Pancreas (tissue), 10 donors: ENCODE measurements around the gene FBXO10. TPM values are rescaled to one million over a fixed set of nuclear protein-coding genes. Genes with fewer than 3 reads are reported as not detected.

ENCODE experiments used
- ATAC-seq, 4 donors: fragments of 200-7000 bp; cut with Tn5 transposase; one replicate each; pipeline versions ENCODE4 v1.8.0 to v1.9.1; 2020; ENCODE audit warnings: mild to moderate bottlenecking in 4 of 4, moderate library complexity in 4 of 4
- DNase-seq, 6 donors: peaks; one replicate each; pipeline ENCODE4 v3.0.0-alpha.2; 2020
- FAIRE-seq: peaks from 2 replicates; lab custom pipeline; 2012; peaks lifted over from hg19 to GRCh38; lab: Jason Lieb, UNC
- H3K27ac ChIP-seq, 4 donors: fragments of 200-600 bp; sonication (generic); 1 replicate in 3 of 4; 2 replicates in 1 of 4; pipeline versions ENCODE4 v1.5.0 to v1.8.0; 2020
- H3K27me3 ChIP-seq, 4 donors: fragments of 200-600 bp; one replicate each; pipeline ENCODE4 v1.8.0; 2021
- H3K36me3 ChIP-seq, 3 donors: fragments of 200-600 bp; sonication (generic) in 1 of 3; one replicate each; pipeline versions ENCODE4 v1.5.0 to v1.8.0; 2020 to 2021
- H3K4me1 ChIP-seq, 3 donors: fragments of 200-600 bp; one replicate each; pipeline ENCODE4 v1.8.0; 2021
- H3K4me3 ChIP-seq, 4 donors: fragments of 200-600 bp; sonication (generic) in 2 of 4; one replicate each; pipeline versions ENCODE4 v1.5.0 to v1.8.0; 2020 to 2021
- H3K9me3 ChIP-seq, 4 donors: fragments of 200-600 bp; one replicate each; pipeline ENCODE4 v1.8.0; 2021
- WGBS, 2 donors: extraction: QIAGEN DNeasy Blood & Tissue Kit; methylation state at CpG; one replicate each; pipeline ENCODE4 v1.1.7; 2013; 5-methylcytosine and 5-hydroxymethylcytosine counted together
- intact Hi-C, 3 donors: fragments of 100-400 bp; cut with DNase I; formaldehyde crosslinking; loops; one replicate each; pipeline versions ENCODE4 v1.11.1 to v1.14.2; 2022
- polyA plus RNA-seq, 2 donors: library from polyadenylated mRNA; stranded (reverse); fragments of 200-250 nt; gene quantifications; one replicate each; pipeline ENCODE4 v1.2.3, GENCODE V29; 2013
- total RNA-seq, 6 donors: library from RNA; stranded (reverse); fragmentation: NEBNext Ultra II Directional in 4 of 6; extraction: Animal tissue kit (Norgen Biotek cat#: 25700) in 4 of 6; gene quantifications; one replicate each; pipeline versions ENCODE4 v1.2.1 to v1.2.4, GENCODE V29; 2021 to 2023
- TF ChIP-seq, protein P1 (sequence below), 4 donors: fragments of 200-600 bp; sonication (generic) in 3 of 4; IDR thresholded peaks; one replicate each; pipeline versions ENCODE4 v1.5.0 to v1.8.0; 2021; ENCODE audit warnings: antibody characterized with exemption in 4 of 4
- donor health status: healthy with polysubstance abuse.
- donor health status: DM: no; HTN: no; CAD: no; lungs with moderate emphysema.
- donor health status: DM: no; HTN: no; CAD: no.
- donor health status: control.
- donor health status: control.
- donor health status: Bipolar disorder and iron deficiency.
- donor health status: DM: yes; HTN: yes; CAD: no.
- donor health status: DM: no; HTN: no; CAD: no.
- donor health status: DM: no; HTN: no; CAD: no.
- donor health status: DM: yes; HTN: yes; CAD: no.

Gene FBXO10
- total and polyA plus RNA-seq, 8 donors: 3.9 to 7.9 (median 6.1) TPM

- DNase-seq (no peak), FAIRE-seq (no peak), ATAC-seq (no peak)
- TF ChIP-seq, protein P1, sequence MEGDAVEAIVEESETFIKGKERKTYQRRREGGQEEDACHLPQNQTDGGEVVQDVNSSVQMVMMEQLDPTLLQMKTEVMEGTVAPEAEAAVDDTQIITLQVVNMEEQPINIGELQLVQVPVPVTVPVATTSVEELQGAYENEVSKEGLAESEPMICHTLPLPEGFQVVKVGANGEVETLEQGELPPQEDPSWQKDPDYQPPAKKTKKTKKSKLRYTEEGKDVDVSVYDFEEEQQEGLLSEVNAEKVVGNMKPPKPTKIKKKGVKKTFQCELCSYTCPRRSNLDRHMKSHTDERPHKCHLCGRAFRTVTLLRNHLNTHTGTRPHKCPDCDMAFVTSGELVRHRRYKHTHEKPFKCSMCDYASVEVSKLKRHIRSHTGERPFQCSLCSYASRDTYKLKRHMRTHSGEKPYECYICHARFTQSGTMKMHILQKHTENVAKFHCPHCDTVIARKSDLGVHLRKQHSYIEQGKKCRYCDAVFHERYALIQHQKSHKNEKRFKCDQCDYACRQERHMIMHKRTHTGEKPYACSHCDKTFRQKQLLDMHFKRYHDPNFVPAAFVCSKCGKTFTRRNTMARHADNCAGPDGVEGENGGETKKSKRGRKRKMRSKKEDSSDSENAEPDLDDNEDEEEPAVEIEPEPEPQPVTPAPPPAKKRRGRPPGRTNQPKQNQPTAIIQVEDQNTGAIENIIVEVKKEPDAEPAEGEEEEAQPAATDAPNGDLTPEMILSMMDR (IDR thresholded peaks at IDR 0.05): no peak
- Histone ChIP-seq H3K27ac (no peak overlapping the region), H3K4me3 (no peak overlapping the region), H3K36me3 (no peaks in the 10 kb centered on the region), H3K4me1 (no peaks in the 10 kb centered on the region), H3K27me3 (no peaks in the 10 kb centered on the region), H3K9me3 (no peaks in the 10 kb centered on the region)
- WGBS, 2 donors: 89 to 96% methylated on average over 3 of the region's 3 CpGs
- intact Hi-C loops: no loop called here
These were observed 43.6 kb upstream of the FBXO10 start for GRCh38 chr9:37619806-37620205.

- intact Hi-C loops: no loop called here
- 80 to 83% methylated on average over 4 of the region's 4 CpGs for WGBS, 2 donors
These were observed 42.6 kb upstream of the FBXO10 start for GRCh38 chr9:37618817-37619216.

GRCh38 chr9:37617832-37618231 lies 41.7 kb upstream of the FBXO10 start:
- no peaks in the 10 kb centered on the region for H3K27me3 ChIP-seq
- no peaks in the 10 kb centered on the region for H3K36me3 ChIP-seq
- FAIRE-seq: no peak
- no peak for DNase-seq
- intact Hi-C loops: no loop called here
- 63 to 67% methylated on average over 4 of the region's 4 CpGs for WGBS, 2 donors
- H3K4me3 ChIP-seq: no peak overlapping the region
- H3K27ac ChIP-seq: no peak overlapping the region
- H3K4me1 ChIP-seq: no peaks in the 10 kb centered on the region
- no peak for ATAC-seq
- no peaks in the 10 kb centered on the region for H3K9me3 ChIP-seq
- TF ChIP-seq, protein P1 (IDR thresholded peaks at IDR 0.05): no peak

More at GRCh38 chr9:37618817-37619216, 42.6 kb upstream of the FBXO10 start:
- Histone ChIP-seq H3K9me3 (no peaks in the 10 kb centered on the region), H3K27me3 (no peaks in the 10 kb centered on the region), H3K27ac (no peak overlapping the region), H3K4me3 (no peak overlapping the region), H3K36me3 (no peaks in the 10 kb centered on the region), H3K4me1 (no peaks in the 10 kb centered on the region)
- FAIRE-seq: no peak
- no peak for ATAC-seq
- TF ChIP-seq, protein P1 (IDR thresholded peaks at IDR 0.05): no peak
- no peak for DNase-seq

DNA sequence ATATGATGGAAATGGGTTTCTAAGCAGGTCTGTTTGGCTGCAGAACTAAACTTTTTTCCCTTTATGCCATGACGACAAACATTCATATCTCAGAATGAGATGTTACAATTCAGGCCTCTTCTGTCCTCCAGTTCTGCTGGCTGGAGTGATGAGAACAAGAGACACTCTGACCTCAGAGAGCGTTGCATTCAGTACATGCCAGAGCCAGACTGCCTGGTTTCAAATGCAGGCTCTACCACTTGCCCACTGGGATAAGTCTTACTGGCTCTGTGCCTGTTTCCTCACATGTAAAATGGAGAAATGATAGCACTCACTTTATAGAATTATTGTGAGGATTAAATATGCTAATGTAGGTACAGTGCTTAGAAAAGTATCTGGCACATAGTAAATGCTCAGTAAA lies 41.0 kb upstream of the FBXO10 start:
- H3K4me3 ChIP-seq: no peak overlapping the region
- no peaks in the 10 kb centered on the region for H3K27me3 ChIP-seq
- no peak for ATAC-seq
- no peak for DNase-seq
- no peaks in the 10 kb centered on the region for H3K9me3 ChIP-seq
- intact Hi-C loops: no loop called here
- FAIRE-seq: no peak
- TF ChIP-seq, protein P1 (IDR thresholded peaks at IDR 0.05): no peak
- WGBS, 2 donors: 76 to 90% methylated on average over 2 of the region's 2 CpGs
- no peak overlapping the region for H3K27ac ChIP-seq
- no peaks in the 10 kb centered on the region for H3K36me3 ChIP-seq
- no peaks in the 10 kb centered on the region for H3K4me1 ChIP-seq

DNA sequence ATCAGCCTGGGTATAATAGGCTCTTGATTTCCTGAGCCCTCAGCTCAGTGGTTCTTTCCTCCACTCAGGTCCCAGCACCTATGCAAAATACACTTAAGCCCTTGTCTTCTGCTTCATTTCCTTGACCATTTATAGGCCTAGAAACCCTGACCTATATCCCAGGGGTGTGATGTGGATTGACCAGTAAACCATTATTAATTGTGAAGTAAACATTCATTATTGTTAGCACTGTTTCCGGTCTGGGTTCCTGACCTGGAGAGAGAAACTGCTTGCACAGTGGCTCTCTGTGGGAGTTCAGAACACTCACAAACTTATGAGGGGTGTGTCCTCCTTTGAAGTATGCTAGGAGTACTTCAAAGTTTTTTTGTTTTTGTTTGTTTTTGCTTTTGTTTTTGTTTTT lies 35.8 kb upstream of the FBXO10 start:
- Histone ChIP-seq H3K36me3 (no peaks in the 10 kb centered on the region), H3K9me3 (no peaks in the 10 kb centered on the region), H3K27me3 (no peaks in the 10 kb centered on the region), H3K4me3 (no peak overlapping the region), H3K27ac (no peak overlapping the region), H3K4me1 (no peaks in the 10 kb centered on the region)
- WGBS, 2 donors: 74 to 78% methylated on average over 1 of the region's 1 CpG
- intact Hi-C loops: no loop called here
- TF ChIP-seq, protein P1 (IDR thresholded peaks at IDR 0.05): no peak
- no peak for ATAC-seq
- no peak for DNase-seq
- no peak for FAIRE-seq
